Small intestine (tissue), 7 donors: Measurements from ENCODE around the gene PRC1. TPM values are rescaled to one million over a fixed set of nuclear protein-coding genes. Genes with fewer than 3 reads are reported as not detected.
"Not testable (repeated sequence)": the region's sequence is repeated elsewhere in the genome, so short reads cannot be mapped to it uniquely, and the experiment has no call there.

Experiments used
- DNase-seq, 2 donors: peaks; one replicate each; pipeline versions ENCODE4 v3.0.0 to v3.0.0-alpha.2; 2013
- FAIRE-seq: peaks from 2 replicates; lab custom pipeline; 2012; peaks lifted over from hg19 to GRCh38; lab: Jason Lieb, UNC
- H3K27ac ChIP-seq, 3 donors: one replicate each; pipeline ENCODE4 v1.5.1; 2013; ENCODE audit warnings: low read length in 2 of 3, mild to moderate bottlenecking in 2 of 3, control low read depth in 1 of 3, inconsistent platforms in 1 of 3, low read depth in 1 of 3, moderate library complexity in 1 of 3
- H3K27me3 ChIP-seq, 3 donors: one replicate each; pipeline ENCODE4 v1.6.1; 2013; ENCODE audit warnings: low read length in 3 of 3, inconsistent platforms in 1 of 3; ENCODE audit not compliant: control insufficient read depth in 3 of 3, insufficient read depth in 3 of 3
- H3K36me3 ChIP-seq, 3 donors: one replicate each; pipeline ENCODE4 v1.6.1; 2013; ENCODE audit warnings: low read length in 3 of 3, inconsistent platforms in 1 of 3, low read depth in 1 of 3, mild to moderate bottlenecking in 1 of 3, moderate library complexity in 1 of 3; ENCODE audit not compliant: control insufficient read depth in 3 of 3, insufficient read depth in 2 of 3
- H3K4me1 ChIP-seq, 3 donors: one replicate each; pipeline ENCODE4 v1.6.1; 2013; ENCODE audit warnings: low read length in 2 of 3, inconsistent platforms in 1 of 3, low read depth in 1 of 3, mild to moderate bottlenecking in 1 of 3, moderate library complexity in 1 of 3; ENCODE audit not compliant: control insufficient read depth in 3 of 3, insufficient read depth in 2 of 3
- H3K4me3 ChIP-seq, 3 donors: one replicate each; pipeline ENCODE4 v1.5.1; 2013; ENCODE audit warnings: low read length in 3 of 3, control low read depth in 1 of 3, inconsistent platforms in 1 of 3, low read depth in 1 of 3, mild to moderate bottlenecking in 1 of 3, moderate library complexity in 1 of 3
- H3K9me3 ChIP-seq, 2 donors: one replicate each; pipeline ENCODE4 v1.6.1; 2013; ENCODE audit warnings: low read depth in 1 of 2, low read length in 1 of 2; ENCODE audit not compliant: control insufficient read depth in 2 of 2, insufficient read depth in 1 of 2
- WGBS, 3 donors: extraction: QIAGEN DNeasy Blood & Tissue Kit; methylation state at CpG; one replicate each; pipeline ENCODE4 v1.1.7; 2013; 5-methylcytosine and 5-hydroxymethylcytosine counted together
- polyA plus RNA-seq, 4 donors: library from polyadenylated mRNA; stranded (reverse) in 3 of 4; unstranded in 1 of 4; fragments of 200-250 nt in 3 of 4; fragments of 120-200 nt in 1 of 4; gene quantifications; one replicate each; pipeline versions ENCODE4 v1.2.1 to v1.2.3, GENCODE V29; 2013
- donor health status: healthy with polysubstance abuse.
- donor health status: control.
- donor health status: control.
- donor health status: Bipolar disorder and iron deficiency.
- donor health status: healthy.

PRC1 gene
- polyA plus RNA-seq, 4 donors: 5.4 to 55.4 (median 22.1) TPM

DNA sequence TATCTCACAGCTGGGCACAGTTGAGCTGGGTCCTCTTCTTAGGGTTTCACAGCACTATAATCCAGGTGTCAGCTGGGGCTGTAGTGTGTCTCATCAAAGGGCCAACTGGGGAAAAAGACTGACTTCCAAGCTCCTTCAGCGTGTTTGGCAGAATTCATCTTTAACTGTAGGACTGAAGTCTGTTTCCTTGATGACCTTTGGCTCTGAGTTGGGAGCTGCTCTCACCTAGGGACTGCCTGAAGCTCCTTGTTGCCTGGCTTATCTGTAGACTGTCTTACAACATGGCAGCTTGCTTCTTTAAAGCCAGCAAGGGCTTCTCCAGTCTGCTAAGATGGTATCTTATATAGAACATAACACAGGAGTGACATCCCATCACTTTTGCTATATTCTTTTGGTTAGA, 33.3 kb upstream of the PRC1 start:
- Histone ChIP-seq H3K27ac (no peak overlapping the region), H3K36me3 (no peaks in the 10 kb centered on the region), H3K4me1 (no peaks in the 10 kb centered on the region), H3K9me3 (no peaks in the 10 kb centered on the region), H3K4me3 (no peak overlapping the region), H3K27me3 (no peaks in the 10 kb centered on the region)
- peak in 1 of 2 donors; percentile 51 for DNase-seq
- FAIRE-seq: no peak
- 20 to 51% (median 20%) methylated on average over 1 of the region's 1 CpG for whole genome bisulfite sequencing, 3 donors

DNA sequence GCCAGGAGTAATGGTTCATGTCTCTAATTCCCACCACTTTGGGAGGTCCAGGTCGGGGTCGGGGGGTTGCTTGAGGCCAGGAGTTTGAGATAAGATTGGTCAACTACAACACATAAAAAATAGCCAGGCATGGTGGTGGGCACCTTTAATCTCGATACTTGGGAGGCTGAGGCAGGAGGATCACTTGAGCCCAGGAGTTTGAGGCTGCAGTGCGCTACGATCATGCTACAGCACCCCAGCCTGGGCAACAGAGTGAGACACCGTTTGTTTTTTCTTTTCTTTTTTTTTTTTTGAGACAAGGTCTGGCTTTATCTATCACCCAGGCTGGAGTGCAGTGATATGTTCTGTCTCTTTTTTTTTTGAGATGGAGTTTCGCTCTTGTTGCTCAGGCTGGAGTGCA, 29.4 kb upstream of the PRC1 start:
- Histone ChIP-seq H3K9me3 (no peaks in the 10 kb centered on the region), H3K27ac (no peak overlapping the region), H3K27me3 (no peaks in the 10 kb centered on the region), H3K4me1 (peaks cover 0 to 6% (median 3%) of the 10 kb centered on the region in 3 donors), H3K4me3 (no peak overlapping the region), H3K36me3 (no peaks in the 10 kb centered on the region)
- FAIRE-seq (no peak), DNase-seq (no peak)
- 90 to 92% (median 91%) methylated on average over 7 of the region's 7 CpGs for whole genome bisulfite sequencing, 3 donors

DNA sequence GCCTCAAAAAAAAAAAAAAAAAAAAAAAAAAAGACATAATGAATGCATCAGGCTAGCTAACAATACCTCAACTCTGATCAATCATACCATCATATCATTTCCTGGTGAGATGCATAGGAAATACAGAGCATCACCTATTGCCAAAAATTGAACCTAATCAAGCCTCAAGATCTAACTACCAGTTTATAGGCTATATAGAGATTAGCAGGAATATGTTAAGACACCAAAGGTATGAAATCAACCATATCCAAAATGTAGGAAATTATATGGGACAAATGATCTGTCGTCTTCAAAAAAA, 28.4 kb upstream of the PRC1 start:
- no peaks in the 10 kb centered on the region for H3K9me3 ChIP-seq
- peak overlapping the region; percentile 96 to 97 (median 96) for H3K4me3 ChIP-seq
- 21 to 38% (median 26%) methylated on average over 1 of the region's 1 CpG for WGBS, 3 donors
- H3K4me1 ChIP-seq: peaks cover 0 to 6% (median 3%) of the 10 kb centered on the region in 3 donors
- DNase-seq (no peak), FAIRE-seq (no peak)
- H3K27ac ChIP-seq: peak overlapping the region in 2 of 3 donors; percentile 73 to 92
- H3K36me3 ChIP-seq: peaks cover 0 to 2% (median 0%) of the 10 kb centered on the region in 3 donors
- no peaks in the 10 kb centered on the region for H3K27me3 ChIP-seq

DNA sequence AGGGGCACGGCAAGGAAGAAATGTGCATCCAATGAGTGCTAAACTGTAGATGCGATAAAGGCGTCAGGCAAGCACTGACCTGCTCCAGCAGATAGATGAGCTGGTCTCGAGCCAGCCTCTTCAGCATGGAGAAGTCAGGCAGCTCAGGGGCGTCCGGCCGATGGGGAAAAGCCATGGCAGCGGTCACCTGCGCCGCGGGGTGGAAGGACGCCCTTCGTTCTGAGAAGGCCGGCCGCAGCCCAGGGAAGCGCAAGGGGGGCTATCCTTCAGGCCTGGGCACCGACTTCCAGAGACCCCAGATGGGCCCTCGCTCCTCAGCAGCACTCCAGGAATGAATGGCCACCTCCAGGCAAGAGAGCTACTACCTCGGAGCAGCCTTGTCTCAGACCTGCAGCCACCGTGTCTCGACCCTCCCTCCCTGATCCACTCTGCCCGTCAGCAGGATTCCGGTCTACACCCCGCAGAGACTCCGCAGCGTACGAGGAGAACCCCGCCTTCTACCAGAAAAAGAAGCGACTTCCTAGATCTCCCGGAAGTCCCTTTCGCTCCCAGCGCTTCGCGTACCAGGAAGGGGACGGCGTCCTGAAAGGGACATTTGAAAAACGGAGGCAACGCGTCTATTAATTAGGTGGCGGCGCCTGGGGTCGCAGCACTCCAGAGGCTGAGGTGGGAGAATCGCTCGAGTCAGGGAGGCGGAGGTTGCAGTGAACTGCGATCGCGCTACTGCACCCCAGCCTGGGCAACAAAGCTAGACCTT, 27.9 kb upstream of the PRC1 start, which contains the start of gene VPS33B:
TSS of gene VPS33B (minus strand) at position 520 of the 757 bp plus-strand sequence. CDS start at position 175, 345 bp downstream.
- peaks cover 0 to 4% (median 0%) of the 10 kb centered on the region in 3 donors for H3K36me3 ChIP-seq
- H3K27ac ChIP-seq: peak within 1 kb of the TSS; percentile 43 to 92 (median 73)
- no peak for FAIRE-seq
- H3K9me3 ChIP-seq: no peaks in the 10 kb centered on the region
- WGBS, 3 donors: 0% methylated on average over 45 to 48 of the region's 48 CpGs
- H3K27me3 ChIP-seq: no peaks in the 10 kb centered on the region
- peak; percentile 91 to 93 for DNase-seq
- peak within 1 kb of the TSS; percentile 96 to 97 (median 96) for H3K4me3 ChIP-seq
- peaks cover 0 to 6% (median 3%) of the 10 kb centered on the region in 3 donors for H3K4me1 ChIP-seq

DNA sequence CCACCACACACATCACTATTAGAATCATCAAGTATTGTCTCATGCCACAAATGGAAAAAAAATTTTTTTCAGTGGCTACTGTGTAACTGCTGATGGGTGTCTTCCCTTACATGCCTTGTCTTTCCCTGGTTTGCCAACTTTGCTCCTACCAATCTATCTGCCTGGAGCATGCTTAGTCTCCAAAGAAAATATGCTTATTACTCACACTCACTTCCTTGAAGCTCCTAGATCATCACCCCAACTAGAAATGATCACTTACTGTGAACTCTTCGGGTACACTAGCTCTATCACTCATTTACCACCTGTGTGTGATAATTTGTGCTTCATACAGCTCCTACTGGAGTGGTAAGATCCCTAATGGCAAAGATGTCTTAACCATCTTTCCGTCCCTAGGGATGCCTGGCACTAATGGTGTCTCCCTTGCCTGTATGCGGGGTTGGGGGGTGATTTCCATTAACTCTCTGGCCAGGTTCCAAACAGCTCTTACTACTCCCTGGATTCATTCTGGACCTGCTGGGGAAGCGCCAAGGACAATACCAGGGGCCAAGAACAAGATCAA, 27.3 kb upstream of the PRC1 start:
- DNase-seq (peak in 1 of 2 donors; percentile 20), FAIRE-seq (no peak)
- H3K9me3 ChIP-seq: no peaks in the 10 kb centered on the region
- H3K27ac ChIP-seq: peak overlapping the region in 2 of 3 donors; percentile 73 to 92
- no peaks in the 10 kb centered on the region for H3K27me3 ChIP-seq
- 4 to 8% (median 6%) methylated on average over 4 of the region's 4 CpGs for WGBS, 3 donors
- H3K36me3 ChIP-seq: peaks cover 2 to 6% (median 4%) of the 10 kb centered on the region in 3 donors
- H3K4me1 ChIP-seq: peaks cover 0 to 6% (median 3%) of the 10 kb centered on the region in 3 donors
- peak overlapping the region; percentile 96 to 97 (median 96) for H3K4me3 ChIP-seq

DNA sequence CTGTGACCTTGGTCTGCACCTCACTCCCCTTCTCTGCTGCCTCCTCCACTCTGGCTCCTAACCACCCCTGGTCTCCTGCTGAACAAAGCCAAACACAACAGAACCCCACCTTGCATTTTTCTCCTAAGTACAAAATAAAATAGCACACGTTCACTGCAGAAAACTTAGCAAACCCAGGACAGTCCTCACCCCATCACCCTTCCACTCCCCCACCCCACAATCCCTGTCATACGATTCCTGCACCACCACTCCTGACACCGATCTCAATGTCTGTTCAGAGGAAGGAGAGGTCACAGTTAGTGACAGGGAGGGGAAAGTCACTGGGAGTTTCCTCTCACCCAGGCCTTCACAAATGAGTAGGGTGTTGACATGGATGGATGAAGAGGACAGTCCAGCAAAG, 23.8 kb upstream of the PRC1 start:
- 72 to 88% (median 87%) methylated on average over 3 of the region's 3 CpGs for WGBS, 3 donors
- no peak overlapping the region for H3K4me3 ChIP-seq
- FAIRE-seq (no peak), DNase-seq (no peak)
- peaks cover 2 to 21% (median 9%) of the 10 kb centered on the region in 3 donors for H3K36me3 ChIP-seq
- H3K9me3 ChIP-seq: no peaks in the 10 kb centered on the region
- H3K4me1 ChIP-seq: peaks cover 0 to 6% (median 3%) of the 10 kb centered on the region in 3 donors
- no peaks in the 10 kb centered on the region for H3K27me3 ChIP-seq
- no peak overlapping the region for H3K27ac ChIP-seq

DNA sequence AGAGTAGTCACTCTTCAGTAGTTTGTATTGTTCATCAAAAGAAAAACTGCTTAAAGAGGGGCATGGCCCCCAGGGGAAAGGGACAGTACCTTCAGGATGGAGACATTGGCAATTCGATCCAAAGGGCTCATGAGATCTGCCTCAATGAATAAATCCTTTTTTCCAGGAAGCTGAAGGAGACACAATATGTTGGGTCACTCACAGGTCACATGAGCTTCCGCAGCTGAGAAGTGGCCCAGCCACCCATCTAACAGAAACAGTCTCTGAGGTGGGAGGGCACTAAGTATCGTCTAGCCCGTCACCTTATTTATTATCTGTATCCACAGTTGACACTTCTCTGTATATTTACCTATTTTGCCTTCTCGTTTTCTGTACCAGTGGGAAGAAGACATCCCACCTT, 23.4 kb upstream of the PRC1 start:
- no peak overlapping the region for H3K27ac ChIP-seq
- DNase-seq (no peak), FAIRE-seq (no peak)
- H3K36me3 ChIP-seq: peaks cover 2 to 21% (median 9%) of the 10 kb centered on the region in 3 donors
- no peaks in the 10 kb centered on the region for H3K27me3 ChIP-seq
- no peaks in the 10 kb centered on the region for H3K9me3 ChIP-seq
- H3K4me1 ChIP-seq: peaks cover 0 to 6% (median 3%) of the 10 kb centered on the region in 3 donors
- 77 to 91% (median 87%) methylated on average over 5 of the region's 5 CpGs for WGBS, 3 donors
- no peak overlapping the region for H3K4me3 ChIP-seq

DNA sequence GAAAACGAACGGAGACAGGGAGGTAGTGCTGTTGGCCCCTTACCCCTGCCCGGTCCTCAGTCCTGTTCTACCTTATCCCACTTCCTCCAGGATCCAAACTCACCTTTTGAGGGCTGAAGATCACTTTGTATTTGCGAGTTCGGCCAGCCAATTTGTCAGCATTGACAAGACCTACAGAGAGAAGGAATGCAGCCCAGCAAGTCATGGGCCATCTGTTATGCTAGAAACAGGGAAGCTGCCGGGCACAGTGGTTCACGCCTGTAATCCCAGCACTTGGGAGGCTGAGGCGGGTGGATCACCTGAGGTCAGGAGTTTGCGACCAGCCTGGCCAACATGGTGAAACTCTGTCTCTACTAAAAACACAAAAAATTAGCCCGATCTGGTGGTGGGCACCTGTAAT, 19.4 kb upstream of the PRC1 start:
- H3K4me1 ChIP-seq, H3K4me3 ChIP-seq, FAIRE-seq, H3K27me3 ChIP-seq, DNase-seq, H3K27ac ChIP-seq, H3K9me3 ChIP-seq: not testable (repeated sequence)
- H3K36me3 ChIP-seq: peaks cover 5 to 35% (median 12%) of the 10 kb centered on the region in 3 donors
- 89 to 97% (median 95%) methylated on average over 10 of the region's 10 CpGs for WGBS, 3 donors
